Loucy (cell line): ENCODE data around the gene LCMT1.

Experiments
- H2AFZ ChIP-seq: fragments of 200-600 bp; sonication (generic); 2 replicates; pipeline ENCODE4 v1.6.0; 2016; ENCODE audit warnings: antibody characterized with exemption, mild to moderate bottlenecking, low read length, moderate library complexity
- H3F3A ChIP-seq: fragments of 200-600 bp; 2 replicates; pipeline ENCODE4 v1.6.0; 2016; ENCODE audit warnings: antibody characterized with exemption, low read depth, mild to moderate bottlenecking
- H3K27me3 ChIP-seq: fragments of 200-600 bp; sonication (generic); 2 replicates; pipeline ENCODE4 v1.6.1; 2014; ENCODE audit warnings: low read length, mild to moderate bottlenecking; ENCODE audit not compliant: insufficient read depth, poor library complexity, severe bottlenecking
- H3K36me3 ChIP-seq: fragments of 200-600 bp; sonication (generic); 2 replicates; pipeline ENCODE4 v1.6.1; 2016; ENCODE audit warnings: low read length; ENCODE audit not compliant: insufficient read depth
- H3K4me1 ChIP-seq: fragments of 200-600 bp; sonication (generic); 2 replicates; pipeline ENCODE4 v1.5.1; 2014; ENCODE audit warnings: low read length, mild to moderate bottlenecking; ENCODE audit not compliant: insufficient read depth, poor library complexity, severe bottlenecking
- H3K4me2 ChIP-seq: fragments of 200-600 bp; sonication (generic); 2 replicates; pipeline ENCODE4 v1.6.0; 2014; ENCODE audit warnings: antibody characterized with exemption, low read length, low read depth, mild to moderate bottlenecking; ENCODE audit not compliant: poor library complexity, severe bottlenecking
- H3K4me3 ChIP-seq: fragments of 200-600 bp; sonication (generic); 2 replicates; pipeline ENCODE4 v1.5.1; 2014; ENCODE audit warnings: low read length, mild to moderate bottlenecking, mixed read lengths; ENCODE audit not compliant: poor library complexity, severe bottlenecking
- H3K79me2 ChIP-seq: fragments of 200-600 bp; sonication (generic); 2 replicates; pipeline ENCODE4 v1.6.1; 2014; ENCODE audit warnings: low read length; ENCODE audit not compliant: insufficient read depth
- H3K9ac ChIP-seq: fragments of 200-600 bp; sonication (generic); 2 replicates; pipeline ENCODE4 v1.6.0; 2014; ENCODE audit warnings: mild to moderate bottlenecking, low read depth, low read length, moderate library complexity; ENCODE audit not compliant: poor library complexity, severe bottlenecking
- H3K9me2 ChIP-seq: fragments of 200-600 bp; sonication (generic); replicated peaks from 2 replicates; pipeline ENCODE4 v1.6.1; 2016; ENCODE audit warnings: low read depth, low read length, mixed read lengths
- H3K9me3 ChIP-seq: fragments of 200-600 bp; sonication (generic); 2 replicates; pipeline ENCODE4 v1.6.1; 2014; ENCODE audit warnings: mild to moderate bottlenecking, antibody characterized with exemption, low read length, low read depth; ENCODE audit not compliant: insufficient read depth
- H4K20me1 ChIP-seq: fragments of 200-600 bp; sonication (generic); 2 replicates; pipeline ENCODE4 v1.6.0; 2014; ENCODE audit warnings: antibody characterized with exemption, low read length, mild to moderate bottlenecking; ENCODE audit not compliant: insufficient read depth, poor library complexity, severe bottlenecking
- CTCF ChIP-seq: fragments of 200-600 bp; sonication (generic); conservative IDR thresholded peaks from 2 replicates; pipeline ENCODE4 v1.5.1; 2014; ENCODE audit warnings: mild to moderate bottlenecking, antibody characterized with exemption, low read length
- EZH2phosphoT487 ChIP-seq: fragments of 200-600 bp; IDR thresholded peaks from 2 replicates; pipeline ENCODE4 v1.6.1; 2018; ENCODE audit warnings: antibody characterized with exemption, mild to moderate bottlenecking, moderate library complexity, borderline replicate concordance

Gene LCMT1

GRCh38 chr16:25143928-25144327, 32.4 kb downstream of the LCMT1 start:
- H2AFZ ChIP-seq: no peak overlapping the region
- H3K4me1 ChIP-seq: no peaks in the 10 kb centered on the region
- H3F3A ChIP-seq: no peaks in the 10 kb centered on the region
- no peaks in the 10 kb centered on the region for H4K20me1 ChIP-seq
- no peaks in the 10 kb centered on the region for H3K79me2 ChIP-seq
- no peak overlapping the region for H3K4me3 ChIP-seq
- no peaks in the 10 kb centered on the region for H3K9me3 ChIP-seq
- no peaks in the 10 kb centered on the region for H3K9me2 ChIP-seq
- no peak overlapping the region for H3K9ac ChIP-seq
- no peak overlapping the region for H3K4me2 ChIP-seq
- peaks cover 54% of the 10 kb centered on the region; the same call in 1 of the 2 replicates for H3K36me3 ChIP-seq
- TF ChIP-seq CTCF (peak; percentile 33; the same call in 1 of the 2 replicates), EZH2phosphoT487 (no peak)
- no peaks in the 10 kb centered on the region for H3K27me3 ChIP-seq

GRCh38 chr16:25148568-25149215, 37.1 kb downstream of the LCMT1 start:
- no peaks in the 10 kb centered on the region for H3F3A ChIP-seq
- H4K20me1 ChIP-seq: no peaks in the 10 kb centered on the region
- no peak overlapping the region for H2AFZ ChIP-seq
- H3K9ac ChIP-seq: no peak overlapping the region
- H3K36me3 ChIP-seq: peaks cover 29% of the 10 kb centered on the region; the same call in 1 of the 2 replicates
- no peak overlapping the region for H3K4me3 ChIP-seq
- H3K9me3 ChIP-seq: no peaks in the 10 kb centered on the region
- H3K79me2 ChIP-seq: no peaks in the 10 kb centered on the region
- TF ChIP-seq EZH2phosphoT487 (no peak), CTCF (no peak)
- H3K27me3 ChIP-seq: no peaks in the 10 kb centered on the region
- H3K4me1 ChIP-seq: no peaks in the 10 kb centered on the region
- no peak overlapping the region for H3K4me2 ChIP-seq
- H3K9me2 ChIP-seq: no peaks in the 10 kb centered on the region

GRCh38 chr16:25151996-25152395, 40.5 kb downstream of the LCMT1 start:
- peaks cover 21% of the 10 kb centered on the region; the same call in 1 of the 2 replicates for H3K36me3 ChIP-seq
- H3K4me3 ChIP-seq: no peak overlapping the region
- H3K4me2 ChIP-seq: no peak overlapping the region
- no peaks in the 10 kb centered on the region for H3K27me3 ChIP-seq
- H3K9me2 ChIP-seq: no peaks in the 10 kb centered on the region
- no peaks in the 10 kb centered on the region for H3F3A ChIP-seq
- H3K9me3 ChIP-seq: no peaks in the 10 kb centered on the region
- H3K79me2 ChIP-seq: no peaks in the 10 kb centered on the region
- TF ChIP-seq CTCF (no peak), EZH2phosphoT487 (no peak)
- H2AFZ ChIP-seq: no peak overlapping the region
- no peaks in the 10 kb centered on the region for H3K4me1 ChIP-seq
- H3K9ac ChIP-seq: no peak overlapping the region
- H4K20me1 ChIP-seq: no peaks in the 10 kb centered on the region
